Measurements from ENCODE around the gene INPP4B.

GRCh38 chr4:142191901-142192300, 654.2 kb downstream of the INPP4B start:
- TF ChIP-seq CTCF (IDR thresholded peaks at IDR 0.05; ENCODE audit: low read length): no peak
- no peak for TF ChIP-seq EZH2 (IDR thresholded peaks at IDR 0.05; ENCODE audit: borderline replicate concordance, low read length)
